DMS53 (cell line): ENCODE measurements around the gene PIP5KL1.

ENCODE experiments used
- DNase-seq: peaks from one replicate; lab custom pipeline; 2025; lab: John Stamatoyannopoulos, UW

The PIP5KL1 gene

DNA sequence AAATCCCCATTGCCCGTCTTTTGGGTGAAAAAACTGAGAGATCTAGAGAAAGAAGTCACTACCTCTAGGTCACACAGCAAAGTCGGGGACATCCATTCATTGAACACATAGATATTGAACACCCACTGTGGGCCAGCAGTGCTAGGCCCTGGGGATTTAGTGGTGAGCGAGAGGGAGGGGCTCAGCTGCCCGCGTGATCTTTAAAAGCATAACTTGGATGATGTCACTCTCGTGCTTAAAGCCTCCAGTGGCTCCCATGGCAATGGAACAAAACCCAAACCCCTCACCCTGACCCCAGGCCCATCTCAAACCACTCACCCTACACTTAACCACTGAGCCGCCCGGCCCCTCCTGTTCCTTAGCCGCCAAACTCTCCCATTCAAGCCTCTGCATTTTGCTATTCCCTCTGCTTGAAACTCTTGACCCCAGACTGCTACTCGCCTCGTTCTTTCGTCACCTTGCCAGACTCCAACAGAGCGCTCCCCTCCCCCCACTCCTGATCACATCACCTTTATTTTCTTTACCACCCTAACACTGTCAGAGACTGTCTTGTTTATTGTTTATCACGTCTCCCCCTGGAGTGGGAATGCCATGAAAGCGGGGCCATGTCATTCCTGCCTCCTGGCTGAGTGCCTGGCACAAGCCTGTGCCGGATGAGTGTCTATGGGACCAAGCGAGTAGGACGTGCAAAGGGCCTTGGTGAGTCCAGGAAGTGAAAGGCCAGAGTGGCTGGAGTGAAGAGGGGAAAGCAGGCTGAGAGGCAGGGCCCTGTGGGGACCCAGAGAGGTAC lies 710 bp upstream of the PIP5KL1 start:
- DNase-seq, result peak; percentile 96

DNA sequence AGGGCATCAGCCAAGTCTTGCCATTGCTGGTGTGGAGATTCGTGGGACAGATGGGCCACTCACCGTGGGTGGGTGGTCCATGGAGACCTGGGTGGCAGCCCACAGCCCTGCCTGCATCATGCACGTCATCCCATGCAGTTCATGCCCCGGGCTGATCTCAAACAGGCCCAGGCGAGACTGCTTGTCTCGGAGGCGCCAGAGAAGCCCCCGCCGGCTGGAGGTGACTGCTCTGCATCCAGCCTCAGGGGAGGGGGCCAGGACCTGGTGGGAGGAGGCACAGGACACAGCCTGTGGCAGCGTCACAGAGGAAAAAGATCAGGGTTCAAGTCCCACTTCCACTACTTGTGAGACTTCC lies 975 bp downstream of the PIP5KL1 start:
- DNase-seq, result no peak

DNA sequence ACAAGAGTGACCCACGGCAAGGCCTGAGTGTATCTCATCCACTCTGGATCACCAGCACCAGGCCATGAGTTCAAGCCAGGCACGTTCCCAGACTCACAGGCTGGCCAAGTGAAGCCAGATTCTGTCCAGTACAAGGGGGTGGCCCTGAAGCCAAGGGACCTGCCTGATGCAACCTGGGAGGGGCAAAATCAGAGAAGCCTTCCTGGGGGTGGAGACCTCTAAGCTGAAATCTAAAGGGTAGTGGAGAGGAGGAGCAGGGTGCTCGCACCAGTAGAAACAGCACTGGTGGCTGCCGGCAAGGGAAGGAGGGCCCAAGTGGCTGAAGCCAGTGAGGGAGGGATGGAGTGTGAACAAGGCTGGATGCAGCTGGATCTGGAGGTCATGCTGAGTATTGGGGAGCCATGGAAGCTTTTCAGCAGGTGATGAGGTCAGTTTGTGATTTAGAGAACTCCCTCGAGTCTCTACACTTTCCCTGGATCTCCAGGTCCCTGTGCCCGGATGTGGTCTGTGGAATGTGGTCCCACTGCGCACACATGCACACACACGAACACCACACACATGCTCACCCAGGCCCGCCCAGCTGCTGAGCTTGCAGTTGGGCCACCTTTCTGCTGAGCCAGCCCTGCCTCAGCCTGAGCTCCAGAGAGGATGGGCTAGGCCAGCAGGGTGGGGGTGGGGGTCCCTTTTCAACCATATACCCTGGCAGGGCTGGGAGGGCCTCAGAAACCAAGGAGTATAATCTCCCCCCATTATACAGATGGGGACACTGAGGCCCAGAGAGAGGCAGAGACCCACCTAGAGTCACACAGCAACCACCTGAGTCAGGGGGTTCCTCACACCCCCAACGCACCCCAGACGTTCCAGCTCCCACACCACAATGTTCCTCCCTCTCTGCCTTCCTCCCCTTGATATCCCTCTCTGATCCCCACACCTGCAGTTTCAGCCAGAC lies 1.6 kb downstream of the PIP5KL1 start:
- DNase-seq, result peak; percentile 48

DNA sequence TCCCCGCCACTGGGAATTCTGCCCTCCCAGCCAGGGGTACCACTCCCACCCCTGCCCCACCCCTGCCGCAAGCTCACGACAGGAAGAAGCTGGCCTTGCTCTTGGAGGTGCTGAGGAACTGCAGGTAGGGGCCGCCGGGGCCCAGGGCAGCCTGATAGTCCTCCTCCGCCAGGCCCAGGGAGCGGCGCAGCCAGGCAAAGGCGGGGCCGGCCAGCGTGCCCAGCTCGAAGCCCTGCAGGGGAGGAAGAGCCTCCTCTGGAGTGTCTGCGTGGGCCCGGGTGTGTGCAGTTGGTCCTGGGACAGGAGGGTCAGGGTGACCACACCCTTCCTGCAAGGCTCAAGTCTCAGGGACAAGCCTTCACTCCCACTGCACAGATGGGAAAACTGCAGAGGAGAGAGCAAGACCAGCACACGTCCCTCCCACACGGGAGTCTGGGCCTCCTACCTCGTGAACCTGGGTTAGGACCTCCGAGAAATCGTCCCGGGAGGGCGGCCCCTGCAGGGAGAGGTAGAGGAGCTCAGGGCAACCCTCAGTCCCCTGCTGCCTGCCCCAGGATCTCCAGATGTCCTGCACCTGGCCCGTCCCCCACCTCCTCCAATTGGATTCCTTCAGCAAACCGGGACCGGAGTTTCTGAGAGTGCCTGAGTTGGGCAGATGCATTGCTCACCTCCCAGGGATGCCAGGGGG lies 2.4 kb downstream of the PIP5KL1 start:
- DNase-seq, result peak; percentile 79

DNA sequence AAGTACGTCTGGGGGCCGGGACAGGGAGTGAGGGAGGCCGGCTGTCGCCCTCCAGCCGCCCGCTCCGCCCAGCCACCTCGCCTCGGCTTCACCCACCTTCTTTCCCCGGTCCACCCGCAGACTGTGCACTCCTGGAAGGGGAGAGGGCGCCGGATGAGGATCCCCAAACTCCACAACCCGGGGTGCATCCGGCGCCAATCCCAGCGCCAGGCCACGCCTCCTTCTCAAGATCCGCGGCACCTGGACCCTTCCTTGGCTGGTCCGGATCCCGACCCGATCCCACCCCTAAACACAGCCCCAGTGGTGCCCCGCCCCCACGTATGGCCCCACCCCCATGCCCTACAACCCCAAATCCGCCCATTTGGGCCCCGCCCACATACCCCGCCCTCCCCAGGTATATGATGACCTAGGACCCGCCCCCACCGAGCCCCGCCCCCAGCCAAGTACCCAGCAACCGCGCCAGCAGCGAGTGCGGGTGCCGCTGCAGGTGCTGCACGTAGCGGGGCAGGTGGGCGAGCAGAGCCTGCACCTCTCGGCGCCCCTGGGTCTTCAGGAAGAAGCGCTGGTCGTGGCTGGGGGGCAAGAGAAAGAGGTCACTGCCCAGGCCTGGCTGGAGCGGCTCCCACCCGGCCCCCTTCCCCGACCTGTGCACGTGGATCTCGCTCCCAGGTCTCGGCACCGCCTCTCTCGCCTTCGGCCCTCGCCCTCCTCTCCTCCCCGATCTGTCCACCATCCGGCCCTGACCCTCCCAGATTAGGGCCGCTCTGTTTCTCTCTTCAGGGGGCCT lies 3.2 kb downstream of the PIP5KL1 start:
- DNase-seq, result peak; percentile 92

DNA sequence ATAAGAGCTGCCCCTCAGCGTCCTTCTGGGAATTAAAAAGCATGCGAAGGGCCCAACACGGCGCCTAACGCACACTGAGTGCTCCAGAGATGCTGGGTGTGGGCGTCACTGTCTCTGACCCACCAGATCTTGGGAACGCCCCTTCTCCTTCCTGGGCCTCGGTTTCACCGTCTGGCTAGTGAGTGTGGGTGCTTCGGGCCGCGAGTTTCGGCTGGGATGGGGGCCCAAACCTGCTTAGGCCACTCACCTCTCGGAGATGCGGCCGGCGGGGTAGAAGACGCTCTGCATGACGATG lies 3.7 kb downstream of the PIP5KL1 start:
- peak; percentile 76 for DNase-seq

DNA sequence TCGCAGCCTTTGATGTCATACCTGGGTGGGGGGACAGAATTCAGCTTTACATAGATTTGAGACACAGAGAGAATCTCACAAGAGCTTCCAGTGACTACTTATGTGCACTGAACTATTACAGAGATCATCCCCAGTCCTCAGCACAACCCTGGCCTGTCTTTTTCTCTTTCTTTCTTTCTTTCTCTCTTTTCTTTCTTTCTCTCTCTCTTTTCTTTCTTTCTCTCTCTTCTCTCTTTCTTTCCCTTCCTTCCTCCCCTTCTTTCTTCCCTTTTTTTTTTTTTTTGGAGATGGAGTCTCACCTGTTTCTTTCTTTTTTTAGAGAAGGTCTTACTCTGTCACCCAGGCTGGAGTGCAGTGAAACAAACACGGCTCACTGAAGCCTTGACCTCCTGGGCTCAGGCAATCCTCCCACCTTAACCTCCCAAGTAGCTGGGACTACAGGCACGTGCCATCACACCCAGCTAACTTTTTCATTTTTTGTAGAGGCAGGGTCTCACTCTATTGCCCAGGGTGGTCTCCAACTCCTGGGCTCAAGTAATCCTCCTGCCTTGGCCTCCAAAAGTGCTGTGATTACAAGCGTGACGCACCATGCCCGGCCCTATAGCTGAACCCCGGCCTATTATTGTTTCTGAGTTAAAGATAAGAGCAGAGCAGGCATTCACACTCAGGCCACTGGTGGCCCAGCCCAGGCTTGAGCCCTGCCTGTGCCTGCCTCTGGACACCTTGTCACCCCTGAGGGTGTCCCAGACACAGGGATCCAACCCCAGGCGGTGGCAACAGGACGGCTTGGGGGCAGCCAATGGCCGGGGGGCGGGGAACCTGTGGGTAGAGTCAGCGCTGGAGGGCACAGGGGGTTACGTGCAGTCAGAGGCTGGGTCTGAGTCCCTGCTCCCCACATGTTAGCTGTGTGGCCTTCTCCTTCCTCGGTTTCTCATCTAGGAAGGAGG lies 4.3 kb downstream of the PIP5KL1 start:
- DNase-seq, result no peak

DNA sequence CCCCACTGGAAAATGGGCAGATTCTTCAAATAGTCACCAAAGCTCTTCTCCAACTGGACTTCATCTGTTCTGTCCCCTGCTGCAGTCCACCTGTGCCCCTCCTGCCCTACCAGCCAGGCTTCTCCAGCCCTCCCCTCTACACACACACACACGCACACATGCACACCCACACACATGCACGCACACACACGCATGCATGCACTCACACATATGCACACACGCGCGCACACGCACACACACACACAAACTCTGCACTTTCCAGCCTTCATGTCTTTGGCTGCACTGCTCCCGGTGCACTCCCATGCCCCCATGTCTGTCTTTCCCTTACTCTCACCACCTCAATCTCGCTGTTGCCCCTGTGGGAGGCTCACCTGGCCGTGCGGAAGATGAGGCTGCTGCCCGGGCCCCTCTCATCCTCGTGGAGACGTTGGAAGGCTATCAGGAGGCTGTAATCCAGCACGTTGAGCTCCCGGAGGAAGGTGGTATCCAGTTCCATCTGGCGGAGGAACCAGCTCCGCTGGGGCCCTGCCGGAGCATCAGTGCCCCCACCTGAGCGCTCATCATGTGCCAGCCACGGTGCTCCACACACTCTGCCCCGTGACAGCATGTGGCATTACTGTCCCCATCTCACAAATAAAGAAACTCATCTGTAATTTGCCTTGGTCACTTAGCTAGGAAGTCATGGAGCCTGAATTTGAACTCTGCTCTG lies 5.7 kb downstream of the PIP5KL1 start:
- DNase-seq, result no peak

DNA sequence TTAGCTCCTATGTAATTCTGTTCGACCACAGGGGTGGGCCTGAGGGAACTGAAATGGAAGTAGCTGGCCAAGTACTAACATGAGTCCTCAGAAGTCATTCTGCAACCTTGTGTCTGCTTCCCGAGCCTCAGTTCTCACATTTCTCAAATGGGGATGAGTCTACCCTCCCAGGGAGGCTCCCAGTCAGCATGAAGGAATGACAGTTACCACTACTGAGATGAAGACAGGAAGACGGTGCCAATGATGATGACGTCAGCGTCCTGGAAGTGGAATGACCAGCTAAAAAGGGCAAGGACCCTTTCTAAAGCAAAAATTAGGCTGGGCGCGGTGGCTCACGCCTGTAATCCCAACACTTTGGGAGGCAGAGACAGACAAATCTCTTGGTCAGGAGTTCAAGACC lies 6.8 kb downstream of the PIP5KL1 start:
- no peak for DNase-seq

DNA sequence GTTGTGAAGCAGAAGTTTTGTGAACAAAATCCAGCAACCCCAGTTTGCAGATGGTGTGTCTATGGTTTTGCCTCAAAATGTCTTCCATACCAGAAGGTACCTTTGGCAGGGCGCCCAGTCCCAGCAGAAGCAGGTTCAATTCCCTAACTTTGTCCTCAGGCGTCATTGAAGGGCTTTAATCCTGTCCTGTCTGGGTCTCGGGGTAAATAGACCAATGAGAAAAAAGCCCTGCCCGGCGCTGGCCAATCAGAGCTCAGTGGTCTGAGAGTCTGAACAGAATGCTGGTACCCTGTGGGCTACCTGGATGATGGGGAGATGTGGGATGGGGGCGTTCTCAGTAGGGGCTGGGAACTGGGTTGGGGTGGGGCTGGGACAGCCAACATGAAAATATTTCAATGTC lies 7.5 kb downstream of the PIP5KL1 start:
- no peak for DNase-seq

DNA sequence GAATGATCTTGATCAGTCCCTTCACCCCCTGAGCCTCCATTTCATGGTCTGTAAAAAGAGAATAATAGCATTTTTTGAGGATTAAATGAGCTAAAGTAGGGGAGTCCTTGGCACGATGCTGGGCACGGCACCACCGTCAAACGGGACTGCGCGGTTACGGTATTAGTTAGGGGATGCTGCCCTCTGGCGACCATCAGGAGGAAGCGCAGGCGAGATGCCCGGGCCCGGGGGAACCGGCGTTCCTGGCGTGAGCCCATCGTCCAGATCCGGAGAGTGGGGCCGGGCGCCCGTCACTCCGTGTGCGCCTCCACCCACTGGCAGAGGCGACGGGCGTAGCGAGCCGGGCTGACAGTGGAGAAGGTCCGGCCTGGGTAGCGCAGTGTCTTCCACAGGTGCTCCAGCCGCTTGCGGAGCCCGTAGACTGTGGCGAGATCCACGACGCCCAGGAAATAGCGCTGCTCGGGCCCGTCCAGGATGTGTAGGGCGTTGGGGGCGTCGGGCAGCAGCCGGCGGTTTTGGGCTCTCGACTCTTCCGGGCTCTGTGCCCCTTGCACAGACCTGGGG lies 8.9 kb downstream of the PIP5KL1 start:
- peak; percentile 72 for DNase-seq

DNA sequence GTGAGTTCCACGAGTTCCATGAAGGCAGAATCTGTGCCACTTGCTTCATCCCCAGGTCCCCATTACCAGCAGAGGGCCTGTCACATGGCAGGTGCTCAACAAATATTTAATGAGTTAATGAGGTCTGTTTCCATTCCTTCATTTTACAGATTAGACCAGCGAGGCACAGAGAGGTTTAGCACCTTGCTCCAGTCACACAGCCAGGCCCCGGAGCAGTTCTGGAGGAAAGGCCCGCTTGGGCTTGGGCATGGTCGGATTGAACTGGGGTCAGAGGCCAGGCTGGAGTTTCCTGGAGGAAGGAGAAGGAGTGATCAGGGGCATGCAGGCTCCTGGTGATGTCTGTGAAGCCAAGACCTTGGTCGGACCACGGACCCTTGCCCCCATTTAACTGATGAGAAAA lies 9.8 kb downstream of the PIP5KL1 start:
- DNase-seq, result no peak

DNA sequence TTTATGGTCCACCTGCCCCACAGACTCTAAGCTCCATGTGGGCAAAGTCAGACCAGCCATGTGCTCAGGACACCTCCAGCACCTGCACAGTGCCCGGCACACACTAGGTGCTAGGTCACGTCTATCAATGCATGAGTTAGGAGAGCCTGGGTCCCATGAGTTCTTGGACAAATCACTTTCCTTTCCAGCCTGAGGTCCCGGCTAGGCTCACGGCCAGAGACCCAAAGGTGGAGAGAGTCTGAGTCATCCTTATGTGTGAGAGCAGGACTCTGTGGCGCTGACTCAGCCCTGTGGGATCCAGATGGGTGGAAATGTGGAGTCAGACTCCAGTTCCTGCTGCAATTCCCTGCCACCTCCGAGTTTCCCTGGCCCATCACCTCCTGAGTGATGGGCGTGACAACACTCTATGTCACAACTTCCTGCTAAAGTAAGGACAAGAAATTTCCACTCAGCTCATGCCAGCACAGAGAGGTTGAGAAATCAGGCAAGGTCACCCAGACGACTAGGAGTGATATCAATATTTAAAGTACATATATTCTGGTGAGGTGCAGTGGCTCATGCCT lies 11.2 kb downstream of the PIP5KL1 start:
- DNase-seq, result peak; percentile 96

DNA sequence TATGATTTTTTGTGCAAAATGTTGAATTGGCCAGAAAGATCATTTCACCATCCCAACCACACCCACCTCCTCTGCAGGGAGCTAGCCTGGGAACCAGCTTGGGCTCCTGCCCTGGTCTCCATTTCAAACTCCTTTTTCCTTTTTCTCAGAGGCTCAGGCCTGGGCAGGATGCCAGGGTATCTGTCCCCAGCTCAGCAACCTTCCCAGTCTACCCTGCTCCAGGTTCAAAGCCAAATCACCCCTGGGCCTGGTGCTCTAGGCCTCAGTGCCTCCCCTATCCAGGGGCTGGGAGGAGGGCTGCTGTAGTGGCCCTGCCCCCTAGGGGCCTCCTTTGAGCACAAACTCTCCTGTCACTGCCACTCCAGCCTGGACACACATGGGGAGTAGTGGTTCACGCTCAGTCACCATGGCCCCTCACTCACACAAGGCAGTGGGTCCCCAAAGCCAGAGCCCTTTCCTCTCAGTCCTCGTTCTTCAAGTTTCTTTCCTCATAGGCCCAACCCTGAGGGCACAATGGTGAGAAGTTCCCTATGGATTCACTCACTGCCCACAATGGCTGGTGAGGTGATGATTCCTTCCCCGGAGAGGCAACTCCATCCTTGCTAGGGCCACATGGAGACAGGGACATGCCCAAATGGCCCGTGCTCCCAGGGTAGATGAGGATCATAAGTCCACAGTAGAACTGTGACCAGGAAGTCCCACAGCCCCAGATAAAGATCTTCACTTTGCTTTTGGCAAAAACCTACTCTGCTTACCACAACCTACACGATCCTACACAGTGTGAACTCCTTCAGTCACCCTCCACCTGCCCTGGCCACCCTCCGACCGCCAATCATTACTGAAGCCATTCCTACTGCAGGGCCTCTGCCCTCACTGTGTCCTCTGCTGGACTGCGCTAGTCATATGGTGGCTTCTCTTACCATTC lies 12.1 kb downstream of the PIP5KL1 start:
- DNase-seq, result no peak

DNA sequence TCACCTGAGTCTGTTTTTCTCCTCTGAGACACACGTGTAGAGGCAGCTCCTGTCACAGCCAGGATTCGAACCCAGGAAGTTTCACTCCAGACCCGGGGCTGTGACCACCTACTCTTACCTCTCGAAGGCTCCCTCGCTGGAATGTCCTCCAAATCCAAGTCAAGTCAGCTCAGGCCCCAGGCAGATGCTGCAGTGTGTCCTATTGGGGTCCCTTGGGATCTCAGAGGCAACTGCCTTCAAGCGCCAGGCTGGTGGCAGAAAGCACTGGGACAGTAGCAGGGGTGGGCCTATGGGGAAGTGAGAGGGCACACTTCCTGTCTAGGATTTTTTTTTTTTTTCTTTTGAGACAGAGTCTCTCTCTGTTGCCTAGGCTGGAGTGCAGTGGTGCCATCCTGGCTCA lies 13.0 kb downstream of the PIP5KL1 start:
- no peak for DNase-seq

DNA sequence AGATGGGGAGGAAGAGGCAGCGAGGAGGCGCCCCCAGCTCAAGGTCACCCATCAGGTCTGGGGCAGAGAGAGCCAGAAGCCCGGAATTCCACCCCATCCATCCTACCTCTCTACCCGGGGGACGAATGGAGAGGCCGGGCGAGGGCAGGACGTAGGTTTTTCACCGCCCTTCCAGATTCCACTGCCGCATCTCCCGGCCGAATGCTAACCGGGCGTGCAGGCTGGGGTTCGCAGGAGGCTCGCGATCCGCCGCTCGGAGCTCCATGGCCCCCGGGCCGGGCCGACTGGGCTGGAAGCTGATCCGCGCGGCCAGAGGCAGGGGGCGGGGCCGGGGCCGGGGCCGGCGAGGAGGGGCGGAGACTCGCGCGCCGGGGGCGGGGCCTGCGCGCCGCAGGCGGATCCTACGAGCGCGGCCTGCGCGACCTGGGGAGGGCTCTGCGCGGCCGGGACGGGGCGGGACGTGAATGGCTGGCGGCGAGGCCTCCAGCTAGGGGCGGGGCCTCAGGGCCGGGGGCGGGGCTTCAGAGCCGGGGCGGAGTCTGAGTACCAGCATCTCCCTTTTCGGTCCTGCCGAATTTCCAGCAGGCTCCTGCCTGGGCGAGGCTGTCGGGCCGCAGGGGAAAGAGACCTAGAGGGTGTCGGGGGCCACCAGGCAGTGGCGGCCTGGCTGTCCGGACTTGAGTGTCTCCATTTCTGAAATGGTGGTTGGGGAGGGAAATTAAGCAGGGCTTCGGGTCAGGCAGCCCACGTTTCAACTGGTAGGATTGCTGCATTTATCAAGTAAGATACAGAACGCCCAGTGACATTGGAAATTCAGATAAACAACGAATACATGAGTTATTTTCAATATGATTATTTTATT lies 13.6 kb downstream of the PIP5KL1 start, which contains the start of gene ST6GALNAC4:
ST6GALNAC4 (minus strand) TSS at position 322 of the 862 bp plus-strand sequence. CDS start 622 bp downstream, outside the sequence.
- peak; percentile 95 for DNase-seq
